Effector CD8-positive, alpha-beta T cell (primary cell): ENCODE results near the gene UBE2E2.

Source experiments
- DNase-seq: peaks from one replicate; lab custom pipeline; 2025; lab: John Stamatoyannopoulos, UW

UBE2E2 gene

DNA sequence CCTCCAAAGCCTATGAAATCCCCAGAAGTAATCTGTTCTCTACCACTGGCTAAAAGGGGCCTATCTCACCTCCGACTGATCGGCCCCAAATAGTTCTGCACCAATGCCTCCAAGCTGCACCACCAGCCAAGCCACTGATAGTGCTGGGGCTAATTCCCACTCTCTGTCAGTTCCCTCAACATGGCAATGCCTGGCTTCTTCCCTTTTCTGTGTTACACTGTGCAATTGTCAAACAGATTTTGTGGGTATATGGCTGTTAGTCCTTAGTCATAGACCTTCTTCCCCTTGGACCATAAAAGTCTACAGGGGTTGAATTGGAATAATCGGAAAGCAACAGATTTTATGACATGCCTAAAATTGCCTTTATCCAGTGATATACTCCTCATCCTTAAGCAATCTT is 9.3 kb upstream of the UBE2E2 start:
- no peak for DNase-seq

DNA sequence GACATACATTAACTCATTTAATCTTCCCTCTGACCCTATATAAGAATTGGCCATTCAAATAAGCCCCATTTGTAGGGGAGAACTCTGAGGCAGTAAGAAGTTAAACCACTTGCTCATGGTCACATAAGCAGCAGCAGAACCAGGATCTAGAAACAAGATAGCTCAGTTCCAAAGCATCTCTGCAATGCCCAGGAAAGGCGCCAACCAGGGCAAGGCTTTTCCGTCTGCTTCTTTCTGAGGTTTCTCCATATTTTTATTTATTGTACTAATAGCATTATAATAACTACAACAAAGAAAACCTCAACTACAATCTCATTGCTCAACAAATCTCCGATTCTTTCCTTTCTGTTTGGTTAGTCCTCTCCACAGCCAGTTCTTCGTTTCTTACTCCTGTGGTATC is 4.3 kb upstream of the UBE2E2 start:
- DNase-seq, result no peak

DNA sequence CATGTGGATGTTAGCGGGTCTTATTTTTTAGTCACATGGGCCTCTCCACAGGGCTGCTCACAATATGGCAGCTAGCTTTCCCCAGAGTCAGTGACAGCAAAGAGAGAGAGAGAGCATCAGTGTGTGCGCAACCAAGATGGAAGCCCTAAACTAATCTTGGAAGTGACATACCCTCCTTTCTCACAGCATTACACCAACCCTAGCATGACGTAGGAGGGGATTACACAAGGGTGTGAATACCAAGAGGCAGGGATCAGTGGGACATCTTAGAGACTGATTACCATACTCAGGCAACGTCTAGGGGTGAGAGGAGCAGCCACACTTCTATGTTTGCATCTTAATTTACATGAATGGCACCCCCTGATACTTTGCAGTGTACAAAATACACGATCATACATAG is 3.5 kb upstream of the UBE2E2 start:
- no peak for DNase-seq

DNA sequence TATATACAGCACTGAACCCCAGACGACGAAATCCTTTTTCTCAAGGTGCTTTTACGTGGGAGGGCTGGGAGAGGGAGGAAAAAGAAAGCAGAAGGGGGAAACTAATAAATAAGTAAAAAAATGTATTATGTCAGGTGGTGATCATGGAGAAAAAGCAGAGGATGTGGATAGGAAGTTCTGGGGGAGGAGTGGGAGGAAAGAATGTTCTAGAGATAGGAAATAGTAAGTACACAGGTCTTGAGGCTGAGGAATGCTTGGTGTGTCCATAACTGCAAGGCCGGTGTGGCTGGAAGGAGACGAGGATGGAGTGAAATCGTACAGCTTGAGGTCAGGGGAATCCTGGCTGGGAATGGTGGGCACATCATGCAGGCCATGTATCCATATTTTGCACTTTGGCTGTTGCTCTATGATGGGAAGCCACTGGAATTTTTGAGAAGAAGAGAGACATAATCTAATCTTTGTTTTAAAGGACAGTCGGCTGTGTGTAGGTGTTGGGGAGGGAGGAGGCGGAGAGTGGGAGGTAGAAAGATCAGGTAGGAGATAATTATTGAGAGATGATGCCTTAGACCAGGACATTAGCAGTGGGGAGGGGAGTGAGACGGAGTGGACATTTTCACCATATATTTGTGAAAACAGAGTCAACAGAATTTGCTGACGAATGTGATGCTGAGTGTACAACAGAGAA is 1.8 kb upstream of the UBE2E2 start:
- no peak for DNase-seq

DNA sequence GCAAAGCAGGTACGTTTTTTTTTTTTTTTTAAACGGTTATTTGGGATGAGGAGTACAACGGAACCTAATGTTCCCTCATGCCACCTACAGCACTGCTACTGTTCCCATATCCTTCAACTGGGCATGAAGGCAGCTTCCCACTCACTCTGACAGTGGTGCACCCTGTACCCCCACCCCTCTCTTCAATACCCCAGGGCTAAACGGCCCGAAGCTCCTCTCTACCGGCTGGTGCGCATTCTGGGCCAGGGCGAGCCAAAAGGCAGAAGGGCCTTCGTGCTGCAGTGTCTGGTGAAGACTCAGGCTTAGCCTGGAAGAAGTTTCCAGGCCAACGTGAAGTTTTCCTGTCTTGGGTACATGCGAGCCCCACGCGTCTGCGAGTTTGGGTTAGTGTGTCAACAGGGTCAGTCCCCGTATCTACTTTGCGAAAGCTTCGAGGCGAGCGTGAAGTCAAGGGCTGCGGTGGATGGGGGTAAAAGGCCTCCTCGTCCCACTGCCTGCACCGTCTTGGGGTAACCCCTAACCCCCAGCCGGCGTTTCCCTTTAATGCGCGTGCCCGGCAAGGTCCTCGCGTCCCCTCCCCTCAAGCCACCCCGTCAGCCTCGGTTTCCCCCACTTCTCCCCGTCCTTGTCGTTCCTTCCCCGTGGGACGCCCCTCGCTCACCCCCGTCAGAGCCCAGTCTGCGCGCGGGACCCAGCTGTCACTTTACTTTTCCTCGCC is 765 bp upstream of the UBE2E2 start:
- DNase-seq, result no peak

DNA sequence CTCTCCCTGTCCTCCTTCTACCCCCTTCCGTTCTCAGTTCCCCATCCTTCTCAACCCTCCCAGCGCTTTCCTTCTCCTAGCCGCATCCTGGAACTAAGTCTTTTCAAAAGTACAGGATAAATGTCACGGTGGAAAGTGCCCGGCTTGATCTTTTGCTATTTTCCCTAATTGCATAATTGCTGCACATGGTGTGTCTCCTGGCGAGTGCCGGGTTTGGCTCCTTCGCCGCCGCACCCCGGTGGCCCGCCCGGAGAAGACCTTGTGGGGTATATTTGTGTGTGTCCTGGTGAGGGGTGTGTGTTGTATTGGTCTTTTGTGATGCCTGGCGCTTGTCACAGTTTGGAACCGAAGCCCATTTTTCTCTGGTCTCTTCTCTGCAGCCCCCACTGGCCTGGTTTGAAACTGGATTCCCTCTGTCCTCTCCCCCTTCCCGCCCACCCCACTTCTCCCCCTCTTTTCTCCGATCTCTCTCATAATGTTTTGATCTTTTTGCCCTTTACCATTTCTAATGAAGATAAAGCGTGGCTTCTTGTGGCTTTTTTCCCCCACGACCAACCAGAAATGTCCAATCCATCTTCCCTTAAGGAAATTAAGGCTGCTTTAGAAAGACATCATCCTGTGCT is 692 bp downstream of the UBE2E2 start:
- peak; percentile 1 for DNase-seq

DNA sequence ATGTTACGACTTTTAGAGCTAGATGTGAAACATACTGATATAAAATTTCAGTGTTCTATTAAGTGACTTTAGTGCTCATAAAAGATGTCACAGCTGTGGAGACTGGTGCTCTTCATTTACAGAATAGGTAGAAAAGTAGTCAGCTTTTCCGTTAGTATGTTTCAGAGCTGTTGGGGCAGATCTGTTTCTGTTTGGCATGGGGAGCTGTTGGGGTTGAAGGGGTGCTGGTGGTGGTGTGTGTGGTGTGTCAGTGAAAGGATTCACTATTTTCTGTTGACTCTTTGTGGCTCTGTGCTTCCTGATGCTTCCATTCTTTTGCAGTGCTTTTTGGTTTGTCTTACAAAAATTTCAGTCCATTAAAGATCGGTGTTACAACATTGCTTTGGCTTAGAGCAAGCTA is 3.2 kb downstream of the UBE2E2 start:
- no peak for DNase-seq

DNA sequence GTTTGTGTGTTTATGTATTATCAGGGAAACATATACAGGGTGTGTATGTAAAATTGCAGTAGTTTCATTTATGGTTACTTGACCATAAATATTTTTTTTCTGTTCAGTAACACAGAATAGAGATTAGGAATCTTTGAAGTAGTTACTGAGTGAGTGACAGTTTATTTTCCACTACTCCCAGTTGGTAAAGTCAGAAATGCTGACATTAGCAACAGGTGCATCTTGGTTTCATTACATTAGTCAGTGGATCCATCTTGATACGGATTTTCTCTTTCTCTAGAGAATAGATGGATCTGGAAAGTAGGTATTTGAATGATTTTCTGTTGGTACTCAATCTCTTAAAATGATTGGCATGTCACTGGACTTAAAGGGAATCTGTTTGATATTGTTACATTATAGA is 6.0 kb downstream of the UBE2E2 start:
- DNase-seq, result no peak

DNA sequence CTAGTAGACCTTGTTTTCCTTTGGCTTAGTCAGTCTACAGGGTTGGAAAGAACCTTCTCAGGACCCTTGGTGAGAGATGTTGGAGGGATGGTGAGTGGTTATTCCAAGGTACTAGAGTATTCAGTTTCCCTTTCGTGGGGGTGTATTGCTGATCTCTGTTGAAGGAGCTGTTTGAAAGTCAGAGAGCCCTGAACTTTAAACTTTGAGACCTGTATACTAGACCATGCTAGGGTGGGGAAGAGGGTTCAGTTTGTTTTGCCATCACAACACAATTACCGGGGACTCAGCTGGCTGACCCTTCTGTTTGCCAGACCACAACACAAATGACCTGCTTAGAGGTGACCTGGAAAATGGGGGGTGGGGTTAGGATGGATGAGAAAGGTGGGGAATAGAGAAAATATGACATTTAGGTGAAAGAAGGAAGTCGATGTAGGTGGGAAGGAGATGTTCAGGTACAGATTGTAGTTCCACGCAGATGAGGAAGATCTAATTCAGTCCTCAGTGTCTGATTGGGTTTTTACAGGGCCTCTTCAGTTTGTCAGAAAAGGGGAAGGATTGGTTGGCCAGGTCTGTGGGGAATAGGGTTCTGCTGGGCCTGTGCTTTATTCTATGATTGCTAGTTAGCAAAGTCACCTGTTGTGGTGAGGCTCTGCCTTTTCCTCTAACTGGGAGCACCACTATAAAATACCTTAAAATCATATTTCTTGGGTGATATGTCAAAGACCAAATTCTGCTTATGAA is 6.8 kb downstream of the UBE2E2 start:
- DNase-seq, result no peak

DNA sequence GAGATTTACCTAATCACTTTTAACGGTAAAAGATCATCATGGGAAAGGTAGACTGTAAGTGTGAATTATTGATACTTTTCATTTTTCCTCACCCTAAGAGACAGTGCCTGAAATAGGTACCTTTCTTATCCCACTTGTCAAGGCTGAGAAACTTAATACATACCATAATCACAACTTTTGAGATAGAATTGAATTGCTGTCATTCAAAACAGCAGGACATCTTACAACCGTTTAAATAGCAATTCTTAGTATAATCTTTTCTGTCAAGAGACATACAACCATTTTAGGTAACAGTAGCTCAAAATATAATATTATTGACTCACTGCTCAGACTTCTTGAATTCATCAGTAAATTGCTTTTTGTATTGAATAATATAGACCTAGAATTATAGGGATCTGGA is 10.7 kb downstream of the UBE2E2 start:
- DNase-seq, result no peak

DNA sequence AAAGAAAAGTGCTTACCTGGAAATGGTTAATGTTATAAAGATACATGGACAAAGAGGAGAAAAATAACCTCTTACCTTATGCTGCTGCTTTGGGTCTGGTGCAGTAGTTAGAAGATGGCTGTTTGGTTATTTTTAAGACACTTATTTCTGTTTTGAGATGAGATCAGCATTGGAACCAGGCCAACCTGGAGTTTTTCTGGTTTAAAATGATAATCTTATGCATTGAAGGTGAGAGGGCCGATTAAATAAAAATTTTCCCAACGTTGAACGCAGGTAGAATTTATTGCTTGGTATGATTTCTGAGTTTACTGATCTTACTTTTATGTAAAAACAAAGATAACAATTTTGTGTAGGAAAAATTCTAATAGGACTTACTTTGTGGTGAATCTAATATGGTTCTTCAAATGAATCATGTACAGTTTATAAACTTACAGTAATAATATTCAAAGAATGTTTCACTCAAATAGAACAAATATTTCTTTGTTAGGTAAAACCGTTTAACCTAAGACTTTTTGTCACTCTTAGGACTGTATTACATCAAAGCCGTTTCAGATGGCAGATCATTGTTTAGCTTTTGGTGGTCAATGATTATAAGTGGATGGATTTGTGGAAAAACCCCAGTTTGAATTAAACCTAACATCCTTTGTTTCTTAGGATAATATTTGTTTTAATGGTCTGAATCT is 14.9 kb downstream of the UBE2E2 start:
- DNase-seq, result no peak

DNA sequence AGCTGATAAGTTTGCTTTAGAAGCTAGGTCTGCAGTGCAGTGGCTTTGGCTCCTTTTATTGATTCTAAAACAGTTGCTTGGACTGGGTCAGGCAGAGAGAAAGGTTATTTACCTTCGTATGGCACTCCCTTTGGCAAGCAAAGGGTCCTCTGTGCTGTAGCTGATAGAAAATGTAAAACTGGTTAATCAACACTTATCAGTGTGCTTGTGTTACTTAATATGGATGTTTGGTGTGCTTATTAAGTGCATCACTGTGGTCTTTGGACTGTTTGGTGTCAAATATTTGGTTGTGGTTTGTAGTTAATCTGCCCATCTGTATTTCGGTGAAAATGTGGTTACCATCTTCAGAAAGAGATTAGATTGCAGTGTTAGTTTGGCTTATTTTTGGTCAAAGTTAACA is 16.0 kb downstream of the UBE2E2 start:
- DNase-seq, result no peak

DNA sequence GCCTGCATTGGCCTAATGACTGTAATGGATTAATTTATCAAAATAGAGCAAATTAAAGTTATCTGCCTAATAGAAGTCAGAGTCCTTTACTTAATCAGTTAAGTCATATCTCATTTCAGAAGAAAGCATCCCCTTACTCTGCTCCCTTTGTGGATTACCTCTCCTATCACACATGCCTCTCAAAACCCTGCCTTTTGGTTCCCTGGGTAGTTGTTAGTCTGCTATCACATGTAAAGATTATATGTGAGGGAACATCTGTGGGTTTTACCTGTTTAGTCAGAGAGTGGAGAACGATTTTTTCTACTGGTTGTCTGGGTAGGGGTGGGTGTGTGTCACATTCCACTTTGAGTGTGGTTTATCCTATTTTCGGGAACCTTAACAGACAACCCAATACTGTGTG is 16.4 kb downstream of the UBE2E2 start:
- DNase-seq, result no peak

DNA sequence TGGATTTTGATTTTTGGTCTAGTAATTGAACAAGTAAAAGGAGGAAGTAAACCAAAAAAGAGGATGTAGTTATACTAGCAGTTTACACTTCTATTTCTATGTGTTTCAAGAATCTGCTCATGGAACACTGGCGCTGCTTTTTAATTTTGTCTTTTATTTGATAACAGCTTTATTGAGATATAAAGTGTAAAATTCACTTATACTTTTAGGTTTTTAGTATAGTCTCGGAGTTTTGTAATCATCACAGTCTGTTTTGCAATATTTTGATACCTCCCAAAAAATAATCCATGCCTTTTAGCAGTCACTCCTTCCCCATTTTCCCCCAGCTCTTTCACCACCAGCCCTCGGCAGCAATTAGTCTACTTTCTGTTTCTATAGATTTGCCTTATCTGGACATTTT is 18.0 kb downstream of the UBE2E2 start:
- DNase-seq, result no peak

DNA sequence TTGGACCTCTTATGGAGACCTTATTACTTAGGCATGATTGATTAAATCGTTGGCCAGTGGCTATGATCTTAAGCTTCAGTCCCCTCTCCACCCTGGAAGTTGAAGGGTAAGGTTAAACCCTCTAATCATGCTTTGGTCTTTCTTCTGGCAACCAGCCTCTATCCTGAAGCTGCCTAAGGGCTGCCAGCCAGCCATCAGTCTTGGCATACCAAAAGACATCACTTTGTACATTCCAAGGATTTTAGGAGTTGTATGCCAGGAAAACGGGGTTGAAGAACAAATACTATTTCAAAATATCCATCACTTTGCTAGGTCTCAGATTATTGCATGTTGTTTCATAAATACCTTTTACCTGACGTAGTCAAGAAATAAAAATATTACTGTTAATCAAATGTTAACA is 28.9 kb downstream of the UBE2E2 start:
- DNase-seq, result no peak

DNA sequence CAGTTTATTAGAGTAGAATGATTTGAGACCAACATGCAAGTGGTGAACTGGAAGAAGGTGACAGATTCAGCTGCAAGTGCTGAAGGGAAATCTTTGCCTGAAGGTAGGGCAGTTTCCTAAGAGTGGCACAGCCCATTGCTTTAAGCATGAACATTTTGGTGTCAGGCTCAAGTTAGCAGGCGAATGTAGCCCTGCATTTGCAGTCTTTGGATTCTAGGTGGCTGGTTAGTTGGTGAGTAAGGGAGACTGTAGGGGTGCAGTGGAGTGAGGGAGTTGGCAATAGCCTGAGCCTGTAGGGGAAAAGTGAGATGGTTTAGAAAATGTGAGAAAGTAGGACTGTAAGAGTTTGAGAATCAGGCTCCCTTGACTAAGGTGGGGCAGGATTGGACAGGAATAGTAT is 29.7 kb downstream of the UBE2E2 start:
- DNase-seq, result no peak

DNA sequence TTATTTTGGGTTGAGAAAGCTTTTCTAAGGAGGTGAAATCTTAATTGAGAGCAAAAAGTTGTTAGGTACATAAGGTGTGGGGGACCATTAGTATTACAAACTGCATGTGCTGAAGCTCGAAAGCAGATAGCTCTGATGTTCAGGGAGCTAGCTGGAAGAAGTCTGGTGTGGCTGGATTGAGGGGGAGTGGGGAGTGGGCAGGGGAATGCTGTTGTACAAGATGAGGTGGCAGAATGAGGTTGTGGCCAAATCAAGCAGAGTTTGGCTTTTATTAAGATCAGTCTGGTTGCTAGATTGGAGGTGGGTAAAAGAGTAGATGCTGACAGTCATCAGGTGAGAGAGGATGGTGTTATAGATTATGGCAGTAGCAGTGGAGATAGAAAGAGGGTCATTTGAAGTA is 32.1 kb downstream of the UBE2E2 start:
- DNase-seq, result no peak

DNA sequence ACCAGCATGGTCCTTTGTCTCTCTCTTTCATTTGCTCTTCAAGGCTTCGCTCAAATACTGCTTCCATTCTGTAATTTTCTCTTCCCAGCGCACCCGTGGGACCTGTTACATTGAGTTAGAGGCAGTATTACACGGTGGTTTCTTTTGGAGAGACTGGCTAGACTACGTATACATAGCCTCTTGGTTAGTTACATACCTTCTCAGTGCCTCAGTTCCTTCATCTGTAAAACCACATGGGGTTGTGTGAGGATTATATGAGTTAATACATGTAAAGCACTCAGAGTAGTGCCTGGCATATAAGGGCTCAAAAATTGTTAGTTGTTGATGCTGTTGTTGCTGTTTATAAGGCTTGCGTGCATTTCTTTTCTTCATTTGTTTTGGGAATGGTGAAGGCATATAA is 33.8 kb downstream of the UBE2E2 start:
- no peak for DNase-seq

DNA sequence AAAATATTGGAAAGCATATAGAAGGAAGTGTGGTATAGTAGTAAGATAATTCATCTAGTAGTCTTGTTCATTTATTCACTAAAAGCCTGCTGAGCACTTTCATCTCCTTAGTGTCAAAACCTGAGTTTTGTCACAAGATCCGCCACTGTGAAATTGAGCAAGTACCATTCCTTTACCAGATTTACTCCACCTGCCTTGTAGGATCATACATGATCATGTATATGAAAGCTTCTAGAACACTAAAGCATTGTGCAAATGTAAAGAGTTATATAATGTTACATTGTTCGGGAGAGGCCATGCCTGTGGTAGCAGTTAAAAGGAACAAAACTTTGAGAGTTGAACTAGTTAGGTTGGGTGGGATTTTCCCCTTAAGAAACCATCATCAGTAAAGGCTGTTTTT is 35.0 kb downstream of the UBE2E2 start:
- no peak for DNase-seq

DNA sequence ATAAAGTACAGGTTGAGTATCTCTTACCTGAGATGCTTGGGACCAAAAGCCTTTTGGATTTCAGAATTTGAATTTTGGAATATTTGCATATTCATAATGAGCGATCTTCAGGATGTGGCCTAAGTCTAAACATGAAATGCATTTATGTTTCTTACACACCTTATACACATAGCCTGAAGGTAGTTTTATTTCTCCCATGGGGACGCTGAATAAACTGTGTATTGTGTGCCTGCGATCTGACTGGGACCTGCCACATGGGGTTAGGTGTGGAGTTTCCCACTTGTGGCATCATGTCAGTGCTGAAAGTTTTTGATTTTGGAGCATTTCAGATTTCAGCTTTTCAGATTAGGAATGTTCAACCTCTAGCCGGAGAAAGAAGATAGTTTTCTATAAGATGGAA is 35.5 kb downstream of the UBE2E2 start:
- no peak for DNase-seq

DNA sequence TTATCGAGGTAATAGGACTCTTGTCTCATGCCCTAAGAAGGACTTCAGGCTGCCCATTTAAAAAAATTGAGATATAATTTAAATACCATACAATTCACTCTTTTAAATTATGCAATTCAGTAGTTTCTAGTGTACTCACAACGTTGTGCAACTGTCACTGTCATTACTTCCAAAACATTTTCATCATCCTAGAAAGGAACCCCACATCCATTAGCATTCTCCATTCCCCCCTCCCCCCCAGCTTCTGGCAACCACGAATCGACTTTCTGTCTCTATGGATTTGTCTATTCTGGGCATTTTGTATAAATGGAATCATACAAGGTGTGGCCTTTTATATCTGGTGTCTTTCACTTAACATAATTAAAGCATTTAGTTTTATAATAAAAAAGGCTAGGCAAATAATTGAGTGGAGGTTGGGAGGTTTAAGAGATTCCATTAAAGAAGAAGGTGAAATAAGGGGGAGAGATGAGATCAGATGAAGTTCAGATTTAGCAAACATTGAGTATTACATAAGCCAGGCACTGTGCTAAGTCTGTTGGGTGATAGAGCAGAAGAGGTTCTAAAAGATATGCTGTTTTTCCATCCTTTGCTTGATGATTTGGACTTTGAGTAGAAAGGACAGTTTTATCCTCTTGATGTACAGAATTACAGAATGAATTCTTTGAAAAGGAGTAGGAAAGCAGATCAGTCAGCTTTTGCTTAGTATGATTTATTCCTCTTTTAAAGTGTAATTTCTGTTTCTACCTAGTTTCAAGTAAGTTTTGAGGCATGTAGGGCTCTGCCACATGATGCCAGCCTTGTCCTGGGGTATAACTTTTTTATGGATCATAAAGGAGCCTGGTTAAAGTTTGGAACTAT is 36.3 kb downstream of the UBE2E2 start:
- no peak for DNase-seq
